PFSK-1 (cell line): Measurements from ENCODE around the gene SUPT20HL1.

Source experiments
- FOXP2 ChIP-seq: optimal IDR thresholded peaks from 2 replicates; pipeline ENCODE3; 2011; ENCODE audit warnings: borderline replicate concordance, control low read depth, inconsistent platforms; ENCODE audit not compliant: insufficient read depth; ENCODE audit errors: extremely low read length, extremely low read depth
- POLR2AphosphoS5 ChIP-seq: IDR thresholded peaks from 2 replicates; pipeline ENCODE4 v1.6.1; 2012; ENCODE audit warnings: low read depth, mild to moderate bottlenecking, control low read depth, low read length, moderate library complexity
- REST ChIP-seq, 2 experiments: IDR thresholded peaks; 2 replicates each; pipeline versions ENCODE4 v1.6.1 to v1.8.0; 2011 to 2012; ENCODE audit warnings: low read depth in 2 of 2, low read length in 2 of 2, control low read depth in 1 of 2, inconsistent platforms in 1 of 2, mild to moderate bottlenecking in 1 of 2, moderate library complexity in 1 of 2; ENCODE audit not compliant: insufficient read depth in 1 of 2
- SIN3A ChIP-seq: IDR thresholded peaks from 2 replicates; pipeline ENCODE4 v1.6.1; 2012; ENCODE audit warnings: mild to moderate bottlenecking, low read length, moderate library complexity, borderline replicate concordance; ENCODE audit not compliant: insufficient read depth
- TAF1 ChIP-seq: IDR thresholded peaks from 2 replicates; pipeline ENCODE4 v1.6.1; 2012; ENCODE audit warnings: low read length, control low read depth, borderline replicate concordance; ENCODE audit not compliant: insufficient read depth

GRCh38 chrX:24398766-24399165, 38.3 kb downstream of the SUPT20HL1 start:
- TF ChIP-seq REST (IDR thresholded peaks at IDR 0.05; ENCODE audit: insufficient read depth in 1 of 2, low read depth in 2 of 2, low read length in 2 of 2) (no peak), POLR2AphosphoS5 (no peak), TAF1 (no peak), SIN3A (no peak), FOXP2 (no peak)
